A549 treated with DMSO at 1 μM for 4 hours (cell line): ENCODE results near the gene EPHA2. TPM values are rescaled to one million over a fixed set of nuclear protein-coding genes. Genes with fewer than 3 reads are reported as not detected.

Experiments used
- total RNA-seq: library from RNA; stranded (reverse); fragments of 200-300 nt; extraction: Qiagen RNA extraction; gene quantifications from 5 replicates; pipeline ENCODE4 v1.2.3, GENCODE V29; 2022; ENCODE audit warnings: low read depth

EPHA2 gene
- 122 to 148 TPM (median 131 TPM) in 5 replicates for total RNA-seq

DNA sequence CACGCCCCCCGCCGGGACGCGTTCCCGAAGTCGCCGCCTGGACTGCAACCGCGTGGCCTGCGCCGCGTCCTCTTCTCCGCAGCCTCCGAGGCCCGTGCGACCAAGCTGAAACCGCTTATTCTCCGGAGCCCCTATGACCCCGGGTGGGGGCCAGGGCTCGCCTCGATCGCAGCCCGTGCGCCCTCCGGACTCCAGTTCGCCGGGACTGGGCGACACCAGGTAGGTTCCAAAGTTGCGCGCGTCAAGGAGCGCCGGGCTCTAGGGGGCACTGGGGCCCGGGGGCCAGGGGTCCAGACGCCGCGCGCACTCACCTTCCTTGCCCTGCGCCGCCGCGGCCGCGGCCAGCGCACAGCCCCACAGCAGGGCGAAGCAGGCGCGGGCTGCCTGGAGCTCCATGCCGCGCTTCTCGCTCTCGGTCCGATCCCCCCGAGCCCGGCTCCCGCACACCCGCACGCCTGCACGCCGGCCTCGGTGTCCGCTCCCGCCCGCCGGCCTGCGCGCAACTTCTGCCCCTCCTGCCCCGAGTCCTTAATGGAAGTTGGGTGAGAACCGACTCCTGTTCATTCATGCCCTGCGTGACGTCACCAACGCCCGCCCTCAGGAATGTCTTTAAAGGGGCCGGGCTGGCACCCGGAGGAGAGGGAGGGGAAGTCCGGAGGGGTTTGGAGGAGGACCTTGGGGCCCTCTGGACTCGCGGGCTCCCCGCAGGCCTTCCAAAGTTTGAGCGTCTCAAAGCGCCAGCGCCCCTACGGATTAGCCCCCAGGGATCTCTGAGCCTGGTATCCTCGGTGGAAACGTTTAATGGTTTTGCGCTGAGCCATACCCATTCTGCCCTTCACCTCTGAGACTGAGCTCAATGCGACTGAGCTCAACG is at the start of gene EPHA2:
EPHA2 (minus strand) TSS at position 533 of the 874 bp plus-strand sequence; CDS start at position 396, 137 bp downstream.

Other genes with a start within 250 kb of the EPHA2 start
- 11.5 to 14.4 TPM (median 12.8 TPM) in 5 replicates for gene ZBTB17, start 180.0 kb downstream of the EPHA2 start, total RNA-seq
- gene SRARP, start 151.8 kb downstream of the EPHA2 start, total RNA-seq, result 0.02 TPM in 1 of 5 replicates, not detected in the others
- gene HSPB7, start 138.0 kb downstream of the EPHA2 start, total RNA-seq, result 0.05 TPM in 1 of 5 replicates, not detected in the others
- 0.08 to 0.24 TPM (median 0.09 TPM) in 3 of 5 replicates, not detected in the others for gene CLCNKA, start 134.0 kb downstream of the EPHA2 start, total RNA-seq
- 0.05 to 0.08 TPM (median 0.06 TPM) in 3 of 5 replicates, not detected in the others for gene CLCNKB, start 112.3 kb downstream of the EPHA2 start, total RNA-seq
- gene FAM131C, start 82.4 kb downstream of the EPHA2 start, total RNA-seq, result 11.0 to 18.2 TPM (median 15.0 TPM) in 5 replicates
- 5.1 to 7.1 TPM (median 6.6 TPM) in 5 replicates for gene ARHGEF19, start 56.6 kb upstream of the EPHA2 start, total RNA-seq
- gene CPLANE2, start 81.1 kb upstream of the EPHA2 start, total RNA-seq, result 2.6 to 4.8 TPM (median 4.3 TPM) in 5 replicates
- 9.0 to 10.3 TPM (median 9.2 TPM) in 5 replicates for gene FBXO42, start 196.4 kb upstream of the EPHA2 start, total RNA-seq
- 85.5 to 98.3 TPM (median 94.2 TPM) in 5 replicates for gene SZRD1, start 211.2 kb upstream of the EPHA2 start, total RNA-seq